Thyroid gland (tissue), 4 donors: ENCODE results near the gene REM2.

Source experiments
- POLR2A ChIP-seq, 2 donors: fragments of 450-650 bp; IDR thresholded peaks; one replicate each; pipeline ENCODE4 v1.6.1; 2017; ENCODE audit warnings: antibody characterized with exemption in 2 of 2, mild to moderate bottlenecking in 2 of 2, moderate library complexity in 1 of 2
- TF ChIP-seq, protein P1 (sequence below), 6 experiments: fragments of 200-600 bp in 3 of 6; fragments of 450-650 bp in 3 of 6; sonication (generic) in 3 of 6; IDR thresholded peaks; one replicate each; pipeline ENCODE4 v1.5.1; 2016 to 2019; ENCODE audit warnings: antibody characterized with exemption in 6 of 6, mild to moderate bottlenecking in 2 of 6, inconsistent platforms in 1 of 6, moderate library complexity in 1 of 6

- TF ChIP-seq, protein P1, sequence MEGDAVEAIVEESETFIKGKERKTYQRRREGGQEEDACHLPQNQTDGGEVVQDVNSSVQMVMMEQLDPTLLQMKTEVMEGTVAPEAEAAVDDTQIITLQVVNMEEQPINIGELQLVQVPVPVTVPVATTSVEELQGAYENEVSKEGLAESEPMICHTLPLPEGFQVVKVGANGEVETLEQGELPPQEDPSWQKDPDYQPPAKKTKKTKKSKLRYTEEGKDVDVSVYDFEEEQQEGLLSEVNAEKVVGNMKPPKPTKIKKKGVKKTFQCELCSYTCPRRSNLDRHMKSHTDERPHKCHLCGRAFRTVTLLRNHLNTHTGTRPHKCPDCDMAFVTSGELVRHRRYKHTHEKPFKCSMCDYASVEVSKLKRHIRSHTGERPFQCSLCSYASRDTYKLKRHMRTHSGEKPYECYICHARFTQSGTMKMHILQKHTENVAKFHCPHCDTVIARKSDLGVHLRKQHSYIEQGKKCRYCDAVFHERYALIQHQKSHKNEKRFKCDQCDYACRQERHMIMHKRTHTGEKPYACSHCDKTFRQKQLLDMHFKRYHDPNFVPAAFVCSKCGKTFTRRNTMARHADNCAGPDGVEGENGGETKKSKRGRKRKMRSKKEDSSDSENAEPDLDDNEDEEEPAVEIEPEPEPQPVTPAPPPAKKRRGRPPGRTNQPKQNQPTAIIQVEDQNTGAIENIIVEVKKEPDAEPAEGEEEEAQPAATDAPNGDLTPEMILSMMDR (IDR thresholded peaks at IDR 0.05): no peak
- no peak for TF ChIP-seq POLR2A (IDR thresholded peaks at IDR 0.05)
Measured at GRCh38 chr14:22865424-22866405, 17.3 kb upstream of the REM2 start.
